HepG2 (cell line): Measurements from ENCODE around the gene ANKLE1. TPM values are rescaled to one million over a fixed set of nuclear protein-coding genes. Genes with fewer than 3 reads are reported as not detected.

Experiments used
- ADNP ChIP-seq: sonication (generic); formaldehyde crosslinking; IDR thresholded peaks from 2 replicates; pipeline ENCODE4 v1.4.0; 2020; ENCODE audit warnings: missing genetic modification reagents
- ATF1 ChIP-seq: IDR thresholded peaks from 2 replicates; pipeline ENCODE4 v1.6.1; 2016; ENCODE audit warnings: mild to moderate bottlenecking, control low read depth
- CAMTA2 ChIP-seq: sonication (generic); formaldehyde crosslinking; IDR thresholded peaks from 2 replicates; pipeline ENCODE4 v1.4.0; 2020; ENCODE audit warnings: mild to moderate bottlenecking, missing genetic modification reagents, borderline replicate concordance
- DPF2 ChIP-seq: sonication (generic); formaldehyde crosslinking; IDR thresholded peaks from 2 replicates; pipeline ENCODE4 v1.4.0; 2020; ENCODE audit warnings: mild to moderate bottlenecking, low read depth, missing genetic modification reagents, borderline replicate concordance
- HNRNPL ChIP-seq: fragments of 200-400 bp; formaldehyde crosslinking; IDR thresholded peaks from 2 replicates; pipeline ENCODE4 v1.6.1; 2017; ENCODE audit warnings: mild to moderate bottlenecking, low read depth, low read length
- RXRB ChIP-seq: IDR thresholded peaks from 2 replicates; pipeline ENCODE4 v1.6.1; 2016; ENCODE audit warnings: borderline replicate concordance, missing genetic modification reagents, missing compliant biosample characterization
- SMARCC2 ChIP-seq: fragments of 450-650 bp; IDR thresholded peaks from 2 replicates; pipeline ENCODE4 v1.6.1; 2017; ENCODE audit warnings: antibody characterized with exemption, mild to moderate bottlenecking
- SSRP1 ChIP-seq: IDR thresholded peaks from 2 replicates; pipeline ENCODE4 v1.6.1; 2016; ENCODE audit warnings: control low read depth
- STAG1 ChIP-seq: sonication (generic); formaldehyde crosslinking; IDR thresholded peaks from 2 replicates; pipeline ENCODE4 v1.4.0; 2020; ENCODE audit warnings: missing genetic modification reagents
- ZFP37 ChIP-seq: sonication (generic); formaldehyde crosslinking; IDR thresholded peaks from 2 replicates; pipeline ENCODE4 v1.4.0; 2020; ENCODE audit warnings: missing genetic modification reagents, borderline replicate concordance
- ZNF124 ChIP-seq: sonication (generic); formaldehyde crosslinking; IDR thresholded peaks from 2 replicates; pipeline ENCODE4 v1.4.0; 2020; ENCODE audit warnings: missing genetic modification reagents
- ZNF253 ChIP-seq: sonication (generic); formaldehyde crosslinking; IDR thresholded peaks from 2 replicates; pipeline ENCODE4 v1.8.0; 2022; ENCODE audit warnings: mild to moderate bottlenecking, missing genetic modification reagents, borderline replicate concordance
- ZNF572 ChIP-seq: sonication (generic); formaldehyde crosslinking; IDR thresholded peaks from 2 replicates; pipeline ENCODE4 v1.5.1; 2020; ENCODE audit warnings: mild to moderate bottlenecking, missing genetic modification reagents
- ZNF749 ChIP-seq: sonication (generic); formaldehyde crosslinking; IDR thresholded peaks from 2 replicates; pipeline ENCODE4 v1.8.0; 2022; ENCODE audit warnings: mild to moderate bottlenecking, missing genetic modification reagents, moderate library complexity, borderline replicate concordance
- ZNF792 ChIP-seq: IDR thresholded peaks from 2 replicates; pipeline ENCODE4 v1.6.1; 2016
- polyA plus RNA-seq, 8 experiments: library from polyadenylated mRNA; depleted of rRNA in 3 of 8; stranded (reverse) in 7 of 8; unstranded in 1 of 8; fragments of >200 nt; fragmentation: Illumina TruSeq in 4 of 8; extraction: Trizol in 4 of 8; gene quantifications; 2 replicates each; pipeline versions ENCODE4 v1.2.1 to v1.2.3, GENCODE V29; 2011 to 2016; ENCODE audit warnings: low read depth in 4 of 8, missing spikeins in 1 of 8, mixed read lengths in 1 of 8; ENCODE audit not compliant: insufficient read depth in 1 of 8
- total RNA-seq, 5 experiments: library from RNA; depleted of rRNA; stranded (reverse); fragments of >200 nt; fragmentation: Illumina TruSeq; extraction: Trizol; gene quantifications; 2 replicates each; pipeline ENCODE4 v1.2.3, GENCODE V29; 2016; ENCODE audit warnings: low read depth in 1 of 5
- TF ChIP-seq, protein P1 (sequence below): IDR thresholded peaks from 2 replicates; pipeline ENCODE4 v1.6.1; 2016; ENCODE audit warnings: control low read depth
- TF ChIP-seq, protein P2 (sequence below): IDR thresholded peaks from 2 replicates; pipeline ENCODE4 v1.6.1; 2012; ENCODE audit warnings: low read length, improper control_type of control experiment
- TF ChIP-seq, protein P3 (sequence below): sonication (generic); formaldehyde crosslinking; conservative IDR thresholded peaks from 2 replicates; pipeline ENCODE4 v1.4.0; 2020; ENCODE audit warnings: mild to moderate bottlenecking, missing genetic modification reagents, moderate library complexity
- TF ChIP-seq, protein P4 (sequence below): sonication (generic); formaldehyde crosslinking; IDR thresholded peaks from 2 replicates; pipeline ENCODE4 v1.4.0; 2020; ENCODE audit warnings: missing genetic modification reagents

The ANKLE1 gene
- total and polyA plus RNA-seq, 2 of the 13 experiments (the other 11 are each of a cell fraction or from before 2014, with no cell fraction given), result 0.69 to 1.5 TPM

DNA sequence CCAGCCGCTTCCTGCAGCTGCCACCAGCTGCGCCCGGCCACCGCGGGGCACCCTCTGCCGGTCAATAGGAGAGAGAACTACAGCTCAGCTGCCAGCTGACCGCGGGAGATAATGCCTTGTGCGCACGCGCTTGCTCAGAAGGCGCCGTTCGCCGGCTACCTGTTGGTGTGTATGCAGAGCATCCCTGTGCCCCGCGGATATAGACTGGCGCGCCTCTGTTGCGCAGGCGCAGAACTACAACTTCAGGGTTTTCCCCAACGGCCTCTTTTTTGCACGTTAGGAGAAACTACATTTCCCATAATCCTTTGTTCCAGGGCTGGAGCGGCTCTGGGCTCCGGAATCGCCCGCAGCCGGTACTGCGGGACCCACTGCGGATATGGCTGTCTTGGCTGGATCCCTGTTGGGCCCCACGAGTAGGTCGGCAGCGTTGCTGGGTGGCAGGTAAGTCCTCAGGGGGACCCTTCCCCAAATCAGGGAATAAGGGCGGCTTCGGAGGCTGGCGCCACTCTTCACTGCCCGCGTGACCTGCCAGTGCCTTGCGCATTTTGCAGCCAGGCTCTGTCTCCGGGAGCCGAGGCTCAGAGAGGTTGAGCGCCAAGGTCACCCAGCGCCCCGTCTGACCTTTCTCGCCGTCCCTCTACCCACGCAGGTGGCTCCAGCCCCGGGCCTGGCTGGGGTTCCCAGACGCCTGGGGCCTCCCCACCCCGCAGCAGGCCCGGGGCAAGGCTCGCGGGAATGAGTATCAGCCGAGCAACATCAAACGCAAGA, 24.0 kb downstream of the ANKLE1 start, which contains the start of gene MRPL34 (continued):
- TF ChIP-seq ZNF253 (CRISPR knock-in tag), result 0 out of 2 replicates have a peak, but pooled peaks have one; percentile 74
- no peak; the same call in 1 of the 2 replicates for TF ChIP-seq ZNF749 (CRISPR knock-in tag)
- TF ChIP-seq ADNP (CRISPR knock-in tag), result no peak; the same call in 1 of the 2 replicates
- TF ChIP-seq CAMTA2, result 0 out of 2 replicates have a peak, but pooled peaks have one; percentile 74
- no peak; the same call in 1 of the 2 replicates for TF ChIP-seq RXRB (CRISPR knock-in tag)
- no peak for TF ChIP-seq ZNF572
- TF ChIP-seq ZNF124, result no peak; the same call in 1 of the 2 replicates
- TF ChIP-seq SSRP1, result no peak
- TF ChIP-seq, protein P1, sequence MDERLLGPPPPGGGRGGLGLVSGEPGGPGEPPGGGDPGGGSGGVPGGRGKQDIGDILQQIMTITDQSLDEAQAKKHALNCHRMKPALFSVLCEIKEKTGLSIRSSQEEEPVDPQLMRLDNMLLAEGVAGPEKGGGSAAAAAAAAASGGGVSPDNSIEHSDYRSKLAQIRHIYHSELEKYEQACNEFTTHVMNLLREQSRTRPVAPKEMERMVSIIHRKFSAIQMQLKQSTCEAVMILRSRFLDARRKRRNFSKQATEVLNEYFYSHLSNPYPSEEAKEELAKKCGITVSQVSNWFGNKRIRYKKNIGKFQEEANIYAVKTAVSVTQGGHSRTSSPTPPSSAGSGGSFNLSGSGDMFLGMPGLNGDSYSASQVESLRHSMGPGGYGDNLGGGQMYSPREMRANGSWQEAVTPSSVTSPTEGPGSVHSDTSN (CRISPR knock-in tag), result no peak
- no peak for TF ChIP-seq SMARCC2
- 0 out of 2 replicates have a peak, but pooled peaks have one; percentile 51 for TF ChIP-seq ZNF792 (CRISPR knock-in tag)
- TF ChIP-seq, protein P2, sequence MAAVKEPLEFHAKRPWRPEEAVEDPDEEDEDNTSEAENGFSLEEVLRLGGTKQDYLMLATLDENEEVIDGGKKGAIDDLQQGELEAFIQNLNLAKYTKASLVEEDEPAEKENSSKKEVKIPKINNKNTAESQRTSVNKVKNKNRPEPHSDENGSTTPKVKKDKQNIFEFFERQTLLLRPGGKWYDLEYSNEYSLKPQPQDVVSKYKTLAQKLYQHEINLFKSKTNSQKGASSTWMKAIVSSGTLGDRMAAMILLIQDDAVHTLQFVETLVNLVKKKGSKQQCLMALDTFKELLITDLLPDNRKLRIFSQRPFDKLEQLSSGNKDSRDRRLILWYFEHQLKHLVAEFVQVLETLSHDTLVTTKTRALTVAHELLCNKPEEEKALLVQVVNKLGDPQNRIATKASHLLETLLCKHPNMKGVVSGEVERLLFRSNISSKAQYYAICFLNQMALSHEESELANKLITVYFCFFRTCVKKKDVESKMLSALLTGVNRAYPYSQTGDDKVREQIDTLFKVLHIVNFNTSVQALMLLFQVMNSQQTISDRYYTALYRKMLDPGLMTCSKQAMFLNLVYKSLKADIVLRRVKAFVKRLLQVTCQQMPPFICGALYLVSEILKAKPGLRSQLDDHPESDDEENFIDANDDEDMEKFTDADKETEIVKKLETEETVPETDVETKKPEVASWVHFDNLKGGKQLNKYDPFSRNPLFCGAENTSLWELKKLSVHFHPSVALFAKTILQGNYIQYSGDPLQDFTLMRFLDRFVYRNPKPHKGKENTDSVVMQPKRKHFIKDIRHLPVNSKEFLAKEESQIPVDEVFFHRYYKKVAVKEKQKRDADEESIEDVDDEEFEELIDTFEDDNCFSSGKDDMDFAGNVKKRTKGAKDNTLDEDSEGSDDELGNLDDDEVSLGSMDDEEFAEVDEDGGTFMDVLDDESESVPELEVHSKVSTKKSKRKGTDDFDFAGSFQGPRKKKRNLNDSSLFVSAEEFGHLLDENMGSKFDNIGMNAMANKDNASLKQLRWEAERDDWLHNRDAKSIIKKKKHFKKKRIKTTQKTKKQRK, result no peak
- TF ChIP-seq, protein P3, sequence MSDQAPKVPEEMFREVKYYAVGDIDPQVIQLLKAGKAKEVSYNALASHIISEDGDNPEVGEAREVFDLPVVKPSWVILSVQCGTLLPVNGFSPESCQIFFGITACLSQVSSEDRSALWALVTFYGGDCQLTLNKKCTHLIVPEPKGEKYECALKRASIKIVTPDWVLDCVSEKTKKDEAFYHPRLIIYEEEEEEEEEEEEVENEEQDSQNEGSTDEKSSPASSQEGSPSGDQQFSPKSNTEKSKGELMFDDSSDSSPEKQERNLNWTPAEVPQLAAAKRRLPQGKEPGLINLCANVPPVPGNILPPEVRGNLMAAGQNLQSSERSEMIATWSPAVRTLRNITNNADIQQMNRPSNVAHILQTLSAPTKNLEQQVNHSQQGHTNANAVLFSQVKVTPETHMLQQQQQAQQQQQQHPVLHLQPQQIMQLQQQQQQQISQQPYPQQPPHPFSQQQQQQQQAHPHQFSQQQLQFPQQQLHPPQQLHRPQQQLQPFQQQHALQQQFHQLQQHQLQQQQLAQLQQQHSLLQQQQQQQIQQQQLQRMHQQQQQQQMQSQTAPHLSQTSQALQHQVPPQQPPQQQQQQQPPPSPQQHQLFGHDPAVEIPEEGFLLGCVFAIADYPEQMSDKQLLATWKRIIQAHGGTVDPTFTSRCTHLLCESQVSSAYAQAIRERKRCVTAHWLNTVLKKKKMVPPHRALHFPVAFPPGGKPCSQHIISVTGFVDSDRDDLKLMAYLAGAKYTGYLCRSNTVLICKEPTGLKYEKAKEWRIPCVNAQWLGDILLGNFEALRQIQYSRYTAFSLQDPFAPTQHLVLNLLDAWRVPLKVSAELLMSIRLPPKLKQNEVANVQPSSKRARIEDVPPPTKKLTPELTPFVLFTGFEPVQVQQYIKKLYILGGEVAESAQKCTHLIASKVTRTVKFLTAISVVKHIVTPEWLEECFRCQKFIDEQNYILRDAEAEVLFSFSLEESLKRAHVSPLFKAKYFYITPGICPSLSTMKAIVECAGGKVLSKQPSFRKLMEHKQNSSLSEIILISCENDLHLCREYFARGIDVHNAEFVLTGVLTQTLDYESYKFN (CRISPR knock-in tag), result no peak; the same call in 1 of the 2 replicates
- no peak for TF ChIP-seq DPF2 (CRISPR knock-in tag)
- peak; percentile 74 for TF ChIP-seq STAG1 (CRISPR knock-in tag)
- TF ChIP-seq ZFP37 (CRISPR knock-in tag), result peak; percentile 21; the same call in 1 of the 2 replicates
- 0 out of 2 replicates have a peak, but pooled peaks have one; percentile 18 for TF ChIP-seq ATF1 (CRISPR knock-in tag)
- TF ChIP-seq HNRNPL, result peak; percentile 100
- TF ChIP-seq, protein P4, sequence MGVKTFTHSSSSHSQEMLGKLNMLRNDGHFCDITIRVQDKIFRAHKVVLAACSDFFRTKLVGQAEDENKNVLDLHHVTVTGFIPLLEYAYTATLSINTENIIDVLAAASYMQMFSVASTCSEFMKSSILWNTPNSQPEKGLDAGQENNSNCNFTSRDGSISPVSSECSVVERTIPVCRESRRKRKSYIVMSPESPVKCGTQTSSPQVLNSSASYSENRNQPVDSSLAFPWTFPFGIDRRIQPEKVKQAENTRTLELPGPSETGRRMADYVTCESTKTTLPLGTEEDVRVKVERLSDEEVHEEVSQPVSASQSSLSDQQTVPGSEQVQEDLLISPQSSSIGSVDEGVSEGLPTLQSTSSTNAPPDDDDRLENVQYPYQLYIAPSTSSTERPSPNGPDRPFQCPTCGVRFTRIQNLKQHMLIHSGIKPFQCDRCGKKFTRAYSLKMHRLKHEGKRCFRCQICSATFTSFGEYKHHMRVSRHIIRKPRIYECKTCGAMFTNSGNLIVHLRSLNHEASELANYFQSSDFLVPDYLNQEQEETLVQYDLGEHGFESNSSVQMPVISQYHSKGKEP, result no peak
